Thyroid gland (tissue), 4 donors: Measurements from ENCODE around the gene ABR.

ENCODE experiments used
- POLR2A ChIP-seq, 2 donors: fragments of 450-650 bp; IDR thresholded peaks; one replicate each; pipeline ENCODE4 v1.6.1; 2017; ENCODE audit warnings: antibody characterized with exemption in 2 of 2, mild to moderate bottlenecking in 2 of 2, moderate library complexity in 1 of 2
- TF ChIP-seq, protein P1 (sequence below), 6 experiments: fragments of 200-600 bp in 3 of 6; fragments of 450-650 bp in 3 of 6; sonication (generic) in 3 of 6; IDR thresholded peaks; one replicate each; pipeline ENCODE4 v1.5.1; 2016 to 2019; ENCODE audit warnings: antibody characterized with exemption in 6 of 6, mild to moderate bottlenecking in 2 of 6, inconsistent platforms in 1 of 6, moderate library complexity in 1 of 6

DNA sequence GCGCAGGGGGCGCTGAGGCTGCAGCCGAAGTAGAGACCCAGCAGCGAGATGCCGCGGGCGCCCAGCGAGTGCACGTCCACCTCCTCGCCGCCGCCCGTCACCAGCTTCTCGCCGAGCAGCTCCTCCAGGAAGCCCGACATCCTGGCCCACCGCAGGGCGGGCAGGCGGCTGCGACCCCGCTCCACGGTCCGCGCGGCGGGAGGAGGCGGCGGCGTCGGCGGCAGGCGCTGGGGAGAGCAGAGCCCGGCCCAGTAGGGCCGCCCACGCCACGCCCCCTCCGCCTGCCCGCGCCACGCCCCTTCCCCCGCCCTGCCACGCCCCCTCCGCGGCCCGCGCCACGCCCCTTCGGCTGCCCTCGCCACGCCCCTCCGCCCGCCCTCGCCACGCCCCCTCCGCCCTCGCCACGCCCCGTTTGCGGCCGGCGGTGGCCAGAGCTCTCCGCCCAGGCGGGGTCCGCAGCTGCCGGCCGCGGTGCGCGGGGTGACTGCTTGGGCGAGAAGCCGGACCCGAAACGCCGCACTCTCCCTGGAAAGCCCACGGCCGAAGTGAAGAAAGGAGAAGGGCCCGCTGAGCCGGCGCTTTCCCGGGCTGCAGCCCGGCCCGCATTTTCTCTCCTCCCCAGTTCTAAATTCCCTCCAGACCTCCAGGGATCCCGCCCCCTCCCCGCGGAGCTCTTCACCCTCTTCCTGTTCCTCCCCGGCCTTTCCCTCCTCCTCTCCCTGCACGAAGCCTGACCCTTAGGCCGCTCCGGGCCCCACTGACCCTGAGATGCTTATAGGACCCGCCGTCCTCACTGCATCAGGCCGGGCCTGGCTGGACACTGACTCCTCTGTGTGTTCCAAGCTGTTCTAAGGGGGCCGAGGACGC lies 200.0 kb downstream of the ABR start, which contains the start of gene NXN:
- TF ChIP-seq, protein P1, sequence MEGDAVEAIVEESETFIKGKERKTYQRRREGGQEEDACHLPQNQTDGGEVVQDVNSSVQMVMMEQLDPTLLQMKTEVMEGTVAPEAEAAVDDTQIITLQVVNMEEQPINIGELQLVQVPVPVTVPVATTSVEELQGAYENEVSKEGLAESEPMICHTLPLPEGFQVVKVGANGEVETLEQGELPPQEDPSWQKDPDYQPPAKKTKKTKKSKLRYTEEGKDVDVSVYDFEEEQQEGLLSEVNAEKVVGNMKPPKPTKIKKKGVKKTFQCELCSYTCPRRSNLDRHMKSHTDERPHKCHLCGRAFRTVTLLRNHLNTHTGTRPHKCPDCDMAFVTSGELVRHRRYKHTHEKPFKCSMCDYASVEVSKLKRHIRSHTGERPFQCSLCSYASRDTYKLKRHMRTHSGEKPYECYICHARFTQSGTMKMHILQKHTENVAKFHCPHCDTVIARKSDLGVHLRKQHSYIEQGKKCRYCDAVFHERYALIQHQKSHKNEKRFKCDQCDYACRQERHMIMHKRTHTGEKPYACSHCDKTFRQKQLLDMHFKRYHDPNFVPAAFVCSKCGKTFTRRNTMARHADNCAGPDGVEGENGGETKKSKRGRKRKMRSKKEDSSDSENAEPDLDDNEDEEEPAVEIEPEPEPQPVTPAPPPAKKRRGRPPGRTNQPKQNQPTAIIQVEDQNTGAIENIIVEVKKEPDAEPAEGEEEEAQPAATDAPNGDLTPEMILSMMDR (IDR thresholded peaks at IDR 0.05): peak in 3 of 6 experiments; percentile 21 to 31 (median 24)
- TF ChIP-seq POLR2A (IDR thresholded peaks at IDR 0.05): peak in 1 of 2 donors; percentile 88
